Putamen (tissue), 1 donor: ENCODE data around the gene CFAP299.

Source experiments
- DNase-seq: peaks from one replicate; pipeline ENCODE4 v3.0.0-alpha.2; 2016; ENCODE audit warnings: low spot score

CFAP299 gene

GRCh38 chr4:80831383-80832361 is 496.1 kb downstream of the CFAP299 start:
- no peak for DNase-seq

- DNase-seq, result no peak
Observed at GRCh38 chr4:80839281-80839680, 503.8 kb downstream of the CFAP299 start.

GRCh38 chr4:80839792-80840191 is 504.3 kb downstream of the CFAP299 start:
- DNase-seq, result no peak

- DNase-seq, result no peak
Observed at GRCh38 chr4:80840396-80840795, 504.9 kb downstream of the CFAP299 start.

GRCh38 chr4:80841587-80842281 is 506.2 kb downstream of the CFAP299 start:
- DNase-seq, result no peak

GRCh38 chr4:80846210-80846609 is 510.7 kb downstream of the CFAP299 start:
- no peak for DNase-seq

- DNase-seq, result no peak
Observed at GRCh38 chr4:80852061-80852460, 516.5 kb downstream of the CFAP299 start.

- DNase-seq, result no peak
Observed at GRCh38 chr4:80873571-80873970, 538.0 kb downstream of the CFAP299 start.

- no peak for DNase-seq
Observed at GRCh38 chr4:80874979-80875378, 539.4 kb downstream of the CFAP299 start.

GRCh38 chr4:80875642-80876041 is 540.1 kb downstream of the CFAP299 start:
- DNase-seq, result no peak

GRCh38 chr4:80876810-80877209 is 541.3 kb downstream of the CFAP299 start:
- no peak for DNase-seq

- no peak for DNase-seq
Observed at GRCh38 chr4:80878218-80878617, 542.7 kb downstream of the CFAP299 start.

- DNase-seq, result no peak
Observed at GRCh38 chr4:80897537-80898303, 562.2 kb downstream of the CFAP299 start.

GRCh38 chr4:80900908-80901307 is 565.4 kb downstream of the CFAP299 start:
- DNase-seq, result no peak

- no peak for DNase-seq
Observed at GRCh38 chr4:80903020-80903419, 567.5 kb downstream of the CFAP299 start.

- no peak for DNase-seq
Observed at GRCh38 chr4:80909938-80910337, 574.4 kb downstream of the CFAP299 start.

- no peak for DNase-seq
Observed at GRCh38 chr4:80911458-80911857, 575.9 kb downstream of the CFAP299 start.

- DNase-seq, result no peak
Observed at GRCh38 chr4:80912350-80912749, 576.8 kb downstream of the CFAP299 start.

- DNase-seq, result no peak
Observed at GRCh38 chr4:80913381-80913780, 577.9 kb downstream of the CFAP299 start.

- DNase-seq, result no peak
Observed at GRCh38 chr4:80916770-80917169, 581.2 kb downstream of the CFAP299 start.

GRCh38 chr4:80918004-80918403 is 582.5 kb downstream of the CFAP299 start:
- DNase-seq, result no peak

GRCh38 chr4:80921441-80921840 is 585.9 kb downstream of the CFAP299 start:
- DNase-seq, result no peak
